Suppressor macrophage (primary cell): ENCODE results near the gene SLC4A5.
"Not testable (repeated sequence)": the region's sequence is repeated elsewhere in the genome, so short reads cannot be mapped to it uniquely, and the experiment has no call there.

Experiments used
- DNase-seq, 4 experiments: peaks; one replicate each; pipeline ENCODE4 v3.0.0-alpha.2; 2020 to 2022

Gene SLC4A5

DNA sequence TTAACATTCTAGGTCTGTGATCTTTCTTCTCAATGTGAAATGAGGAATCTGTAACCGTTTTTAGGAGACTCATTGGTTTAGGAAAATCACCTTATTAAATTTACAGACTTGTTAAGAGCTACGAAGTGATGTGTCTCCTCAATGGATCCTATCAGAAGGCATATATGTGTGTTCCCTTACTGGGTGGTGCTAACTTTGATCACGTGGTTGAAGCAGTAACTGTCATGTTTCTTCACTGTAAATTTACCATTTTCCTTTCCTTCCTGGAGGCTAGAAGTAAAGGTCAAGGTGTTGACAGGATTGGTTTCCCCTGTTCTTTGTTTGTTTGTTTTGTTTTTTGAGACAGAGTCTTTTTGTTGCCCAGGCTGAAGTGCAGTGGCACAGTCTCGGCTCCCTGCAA, 146.2 kb downstream of the SLC4A5 start:
- no peak for DNase-seq

- no peak for DNase-seq
These were observed 148.4 kb downstream of the SLC4A5 start for GRCh38 chr2:74194799-74195198.

- no peak for DNase-seq
These were observed 151.4 kb downstream of the SLC4A5 start for GRCh38 chr2:74191596-74192380.

DNA sequence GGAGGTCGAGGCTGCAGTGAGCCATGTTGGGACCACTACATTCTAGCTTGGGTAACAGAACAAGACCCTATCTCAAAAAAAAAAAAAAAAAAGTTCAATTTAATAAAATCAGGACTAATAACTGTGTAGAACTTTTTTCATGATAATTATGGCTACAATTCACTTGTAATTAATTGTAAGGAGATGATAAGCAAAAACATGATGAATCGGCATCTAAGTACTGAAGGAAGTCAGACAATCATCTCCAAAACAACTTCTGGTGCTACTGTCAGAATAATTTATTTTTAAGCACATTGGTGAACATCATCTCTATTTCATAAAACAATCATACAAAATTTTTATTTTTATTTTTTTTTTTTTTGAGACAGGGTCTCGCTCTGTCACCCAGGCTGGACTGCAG, 154.5 kb downstream of the SLC4A5 start:
- no peak for DNase-seq

GRCh38 chr2:74188018-74188601, 155.1 kb downstream of the SLC4A5 start:
- DNase-seq = peak in 1 of 4 experiments; percentile 38

DNA sequence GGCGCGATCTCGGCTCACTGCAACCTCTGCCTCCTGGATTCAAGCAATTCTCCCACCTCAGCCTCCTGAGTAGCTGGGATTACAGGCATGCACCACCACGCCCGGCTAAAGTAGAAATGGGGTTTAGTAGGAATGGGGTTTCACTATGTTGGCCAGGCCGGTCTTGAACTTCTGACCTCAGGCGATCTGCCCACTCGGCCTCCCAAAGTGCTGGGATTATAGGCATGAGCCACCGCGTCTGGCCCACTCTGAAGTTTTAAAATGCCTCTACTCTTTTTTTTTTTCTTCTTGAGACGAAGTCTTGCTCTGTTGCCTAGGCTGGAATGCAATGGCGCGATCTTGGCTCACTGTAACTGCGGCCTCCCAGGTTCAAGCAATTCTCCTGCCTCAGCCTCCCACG, 156.5 kb downstream of the SLC4A5 start:
- DNase-seq = not testable (repeated sequence)

GRCh38 chr2:74186038-74186437, 157.2 kb downstream of the SLC4A5 start:
- DNase-seq = peak; percentile 92 to 98 (median 94)

GRCh38 chr2:74183878-74184277, 159.3 kb downstream of the SLC4A5 start:
- peak in 1 of 4 experiments; percentile 30 for DNase-seq

DNA sequence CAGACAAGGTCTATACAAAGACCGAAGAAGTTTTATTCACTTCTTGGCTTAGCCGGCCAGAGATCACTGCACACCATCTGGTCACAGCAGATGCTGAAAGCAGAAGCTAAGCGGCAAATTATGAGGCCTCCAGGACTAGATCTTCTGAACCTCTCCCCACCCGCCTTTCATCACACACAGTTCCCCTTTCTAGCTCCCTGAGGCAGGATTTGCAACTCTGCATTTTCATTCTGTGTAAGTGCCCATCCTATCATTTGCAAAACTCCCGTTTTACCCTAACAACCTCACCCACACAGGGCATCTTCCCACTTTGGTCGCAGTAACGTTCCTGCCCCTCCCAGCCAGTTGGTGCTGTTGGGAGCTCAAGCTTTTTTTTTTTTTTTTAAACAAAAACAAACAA, 161.5 kb downstream of the SLC4A5 start:
- peak; percentile 92 to 98 (median 96) for DNase-seq

- no peak for DNase-seq
These were observed 164.0 kb downstream of the SLC4A5 start for GRCh38 chr2:74179063-74179865.

- DNase-seq = peak; percentile 99 to 100 (median 100)
These were observed 164.8 kb downstream of the SLC4A5 start, which contains the start of gene MOB1A for GRCh38 chr2:74178211-74179062. Gene MOB1A (minus strand): TSS chr2:74178879. CDS start chr2:74178674, 205 bp downstream.

DNA sequence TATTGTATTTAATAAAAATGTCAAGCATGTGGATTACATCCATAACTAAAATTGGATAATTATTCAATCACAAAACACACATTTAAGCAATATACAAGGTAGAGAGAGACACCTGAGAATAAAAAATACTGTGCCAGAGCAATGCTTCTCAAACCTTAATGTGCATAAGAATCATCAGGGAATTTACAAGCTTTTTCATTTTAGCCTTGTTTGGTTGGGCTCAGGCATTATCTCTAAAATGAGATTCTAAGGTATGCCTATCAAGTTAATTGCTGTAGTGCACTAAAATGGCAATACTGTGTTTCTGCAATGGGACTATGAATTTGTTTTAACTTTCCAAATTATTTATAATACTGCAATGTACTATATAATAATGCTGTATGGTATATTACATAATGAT, 165.5 kb downstream of the SLC4A5 start:
- DNase-seq = no peak

GRCh38 chr2:74174909-74175308, 168.3 kb downstream of the SLC4A5 start:
- DNase-seq = no peak

- DNase-seq = no peak
These were observed 174.5 kb downstream of the SLC4A5 start for GRCh38 chr2:74168739-74169138.
